ENCODE results near the gene ATP8B4.
"Not testable (repeated sequence)": the region's sequence is repeated elsewhere in the genome, so short reads cannot be mapped to it uniquely, and the experiment has no call there.

Gene ATP8B4, protein sequence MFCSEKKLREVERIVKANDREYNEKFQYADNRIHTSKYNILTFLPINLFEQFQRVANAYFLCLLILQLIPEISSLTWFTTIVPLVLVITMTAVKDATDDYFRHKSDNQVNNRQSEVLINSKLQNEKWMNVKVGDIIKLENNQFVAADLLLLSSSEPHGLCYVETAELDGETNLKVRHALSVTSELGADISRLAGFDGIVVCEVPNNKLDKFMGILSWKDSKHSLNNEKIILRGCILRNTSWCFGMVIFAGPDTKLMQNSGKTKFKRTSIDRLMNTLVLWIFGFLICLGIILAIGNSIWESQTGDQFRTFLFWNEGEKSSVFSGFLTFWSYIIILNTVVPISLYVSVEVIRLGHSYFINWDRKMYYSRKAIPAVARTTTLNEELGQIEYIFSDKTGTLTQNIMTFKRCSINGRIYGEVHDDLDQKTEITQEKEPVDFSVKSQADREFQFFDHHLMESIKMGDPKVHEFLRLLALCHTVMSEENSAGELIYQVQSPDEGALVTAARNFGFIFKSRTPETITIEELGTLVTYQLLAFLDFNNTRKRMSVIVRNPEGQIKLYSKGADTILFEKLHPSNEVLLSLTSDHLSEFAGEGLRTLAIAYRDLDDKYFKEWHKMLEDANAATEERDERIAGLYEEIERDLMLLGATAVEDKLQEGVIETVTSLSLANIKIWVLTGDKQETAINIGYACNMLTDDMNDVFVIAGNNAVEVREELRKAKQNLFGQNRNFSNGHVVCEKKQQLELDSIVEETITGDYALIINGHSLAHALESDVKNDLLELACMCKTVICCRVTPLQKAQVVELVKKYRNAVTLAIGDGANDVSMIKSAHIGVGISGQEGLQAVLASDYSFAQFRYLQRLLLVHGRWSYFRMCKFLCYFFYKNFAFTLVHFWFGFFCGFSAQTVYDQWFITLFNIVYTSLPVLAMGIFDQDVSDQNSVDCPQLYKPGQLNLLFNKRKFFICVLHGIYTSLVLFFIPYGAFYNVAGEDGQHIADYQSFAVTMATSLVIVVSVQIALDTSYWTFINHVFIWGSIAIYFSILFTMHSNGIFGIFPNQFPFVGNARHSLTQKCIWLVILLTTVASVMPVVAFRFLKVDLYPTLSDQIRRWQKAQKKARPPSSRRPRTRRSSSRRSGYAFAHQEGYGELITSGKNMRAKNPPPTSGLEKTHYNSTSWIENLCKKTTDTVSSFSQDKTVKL

DNA sequence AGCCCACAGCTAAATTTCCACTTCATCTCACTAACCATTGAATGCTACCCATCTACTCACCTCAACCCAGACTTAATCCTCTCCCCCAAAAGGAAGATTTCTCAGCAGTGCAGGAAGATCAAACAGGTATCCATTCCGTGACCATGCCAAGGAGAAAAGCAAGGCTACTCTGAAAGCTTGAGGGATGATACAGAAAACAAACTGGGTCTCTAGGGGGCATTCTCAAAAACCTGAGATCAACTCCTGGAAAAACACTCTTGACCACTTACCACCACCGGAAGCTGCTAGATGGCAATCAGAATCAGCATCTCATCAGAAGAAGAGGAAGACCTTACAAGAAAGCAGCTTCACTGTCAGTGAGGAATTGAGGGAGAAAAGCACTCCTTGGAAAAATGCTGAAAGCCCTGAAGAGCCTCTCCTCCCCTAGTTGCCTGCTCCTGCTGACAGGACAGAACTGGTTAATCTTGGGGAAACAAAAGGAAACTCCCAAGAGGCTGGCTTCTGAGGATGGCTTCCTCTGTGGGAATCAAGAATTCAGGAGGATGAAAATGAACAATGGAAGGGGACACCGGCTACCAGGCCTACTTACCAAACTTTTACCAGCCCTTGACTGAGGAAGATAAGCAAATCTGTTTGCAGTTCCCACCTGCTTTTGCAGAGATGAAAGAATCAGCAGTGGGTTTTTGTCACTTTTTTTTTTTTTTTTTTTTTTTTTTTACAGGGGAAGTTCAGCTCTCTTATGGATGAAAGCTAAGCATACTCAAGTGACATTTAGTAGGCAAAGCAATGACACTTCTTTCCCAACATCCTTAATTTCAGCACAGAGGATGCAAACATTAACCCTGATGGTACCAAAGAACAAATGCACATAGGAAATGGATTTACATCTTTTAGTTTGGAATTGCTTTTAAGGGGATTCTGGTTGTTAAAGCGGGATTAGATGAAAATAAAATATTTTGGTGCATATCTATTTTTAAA, at the start of gene ATP8B4:
Gene ATP8B4, minus strand, starts transcription at position 171 of the 978 bp plus-strand sequence. CDS start 12,267 bp downstream, outside the sequence.
- DNase-seq, result no peak

DNA sequence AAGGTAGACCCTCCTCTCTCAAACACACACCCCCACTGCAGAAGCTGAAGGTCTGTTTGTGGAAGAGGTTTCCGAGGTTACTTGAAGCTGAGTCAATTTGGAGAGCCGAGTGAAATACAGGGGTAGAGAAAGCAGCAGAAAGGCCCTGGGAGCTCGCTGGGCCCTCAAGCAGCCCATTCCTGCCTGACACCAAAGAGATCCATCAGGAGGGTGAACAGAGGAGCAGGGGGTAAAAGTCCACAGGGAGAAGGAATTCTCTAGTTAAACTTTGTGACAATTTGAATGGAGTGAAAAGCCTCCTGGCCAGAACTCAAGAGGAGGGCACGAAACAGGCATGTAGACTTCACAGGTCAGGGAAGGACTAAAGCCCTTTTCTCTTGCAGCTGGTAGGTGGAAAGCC, 49.3 kb upstream of the ATP8B4 start:
- DNase-seq, result no peak

DNA sequence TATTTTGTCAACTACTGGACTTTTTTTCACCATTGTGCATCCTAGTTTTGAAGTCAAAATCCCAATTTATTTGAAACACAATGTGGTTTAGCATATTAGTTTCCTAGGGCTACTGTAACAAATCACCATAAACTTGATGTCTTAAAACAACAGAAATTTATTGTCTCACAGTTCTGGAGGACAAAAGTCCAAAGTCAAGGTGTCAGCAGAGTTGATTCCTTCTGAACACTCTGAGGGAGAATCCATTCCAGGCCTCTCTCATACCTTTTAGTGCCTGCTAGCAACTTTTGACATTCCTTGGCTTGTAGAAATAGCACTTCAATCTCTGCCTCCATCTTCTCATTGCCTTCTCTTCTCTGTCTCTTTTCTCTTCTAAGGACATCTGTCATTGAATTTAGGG, 48.1 kb upstream of the ATP8B4 start:
- no peak for DNase-seq

DNA sequence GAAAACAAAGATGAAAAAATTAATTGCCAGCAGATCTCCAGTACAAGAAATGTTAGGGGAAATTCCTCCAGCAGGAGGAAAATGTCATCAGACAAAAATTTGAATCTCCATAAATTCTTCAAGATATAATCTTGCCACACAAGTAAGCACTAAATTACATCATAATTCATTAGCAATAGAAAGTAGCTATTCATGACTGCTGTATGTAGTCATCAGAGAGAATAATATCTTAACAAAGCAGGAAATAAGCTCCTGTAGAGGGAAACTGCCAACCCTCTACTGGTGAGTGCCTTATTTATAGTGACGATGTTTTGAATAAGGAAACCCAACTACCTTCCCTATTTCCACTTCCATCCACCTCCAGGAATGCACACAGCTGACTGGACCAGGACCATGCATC, 47.2 kb upstream of the ATP8B4 start:
- DNase-seq, result no peak

DNA sequence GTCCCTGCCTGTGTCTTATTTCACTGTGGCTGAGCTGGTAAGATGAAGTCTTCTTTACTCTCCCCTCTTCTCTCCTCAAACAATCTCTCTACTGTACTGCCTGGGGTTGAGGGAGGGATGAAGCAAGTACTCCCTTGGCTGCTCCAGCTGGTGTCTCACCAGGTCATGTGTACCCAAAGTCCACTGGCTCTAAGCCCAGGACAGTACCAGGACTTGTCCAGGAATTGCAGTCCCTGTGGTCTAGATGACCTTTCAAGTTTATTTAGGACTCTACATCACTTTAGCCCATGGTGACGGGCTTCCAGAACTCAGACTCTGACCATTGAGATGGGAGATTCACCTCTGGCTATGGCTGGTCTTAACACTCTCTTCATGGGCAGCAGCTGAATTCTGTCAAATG, 45.4 kb upstream of the ATP8B4 start:
- no peak for DNase-seq

DNA sequence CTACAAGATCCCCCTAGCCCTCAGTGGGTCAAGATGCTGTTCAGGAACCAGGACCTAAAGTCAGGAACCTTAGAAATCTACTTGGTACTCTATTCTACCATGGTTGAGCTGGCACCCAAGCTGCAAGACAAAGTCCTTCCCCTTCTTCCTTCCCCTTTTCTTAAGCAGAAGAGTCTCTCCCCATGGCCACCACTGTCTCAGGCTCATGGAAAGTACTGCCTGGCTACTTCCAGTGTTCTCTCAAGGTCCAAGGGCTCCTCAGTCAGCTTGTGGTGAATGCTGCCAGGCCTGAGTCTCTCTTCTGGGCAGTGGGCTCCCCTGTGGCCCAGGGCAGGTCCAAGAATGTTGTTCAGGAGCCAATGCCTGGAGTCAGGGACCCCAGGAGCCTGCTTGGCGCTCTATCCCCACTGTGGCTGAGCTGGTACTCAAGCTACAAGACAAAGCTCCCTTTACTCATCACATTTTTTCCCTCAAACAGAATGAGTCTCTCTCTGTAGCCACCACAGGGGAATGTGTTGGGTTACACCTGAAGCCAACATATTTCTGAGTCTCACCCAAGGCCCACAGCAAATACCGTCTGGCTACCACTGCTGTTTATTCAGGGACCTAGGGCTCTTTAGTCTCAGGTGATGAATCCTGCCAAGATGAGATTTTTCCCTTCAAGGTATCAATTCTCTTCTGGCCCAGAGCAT, 44.8 kb upstream of the ATP8B4 start:
- DNase-seq, result no peak

DNA sequence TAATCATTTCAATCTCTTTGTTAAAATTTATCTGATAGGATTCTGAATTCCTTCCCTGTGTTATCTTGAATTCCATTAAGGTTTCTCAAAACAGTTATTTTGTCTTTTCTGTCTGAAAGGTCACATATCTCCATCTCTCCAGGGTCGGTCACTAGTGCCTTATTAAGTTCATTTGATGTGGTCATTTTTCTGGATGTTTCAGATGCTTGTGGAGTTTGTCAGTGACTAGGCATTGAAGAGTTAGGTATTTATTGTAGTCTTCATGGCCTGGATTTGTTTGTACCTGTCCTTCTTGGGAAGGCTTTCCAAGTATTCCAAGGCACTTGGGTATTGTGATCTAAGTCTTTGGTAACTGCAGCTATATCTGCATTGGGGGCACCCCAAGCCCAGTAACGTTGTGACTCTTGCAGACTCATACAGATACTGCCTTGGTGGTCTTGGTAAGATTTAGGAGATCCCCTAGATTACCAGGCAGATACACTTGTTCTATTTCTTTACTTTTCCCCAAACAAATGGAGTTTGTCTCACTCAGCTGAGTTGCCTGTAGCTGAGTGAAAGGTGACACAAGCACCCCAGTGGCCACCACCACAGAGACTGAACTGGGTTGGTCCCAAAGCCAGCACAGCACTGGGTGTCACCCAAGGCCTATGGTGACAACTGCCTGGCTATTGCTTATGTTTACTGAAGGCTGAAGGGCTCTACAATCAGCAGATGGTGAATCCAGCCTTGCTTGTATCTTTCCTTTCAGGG, 44.1 kb upstream of the ATP8B4 start:
- no peak for DNase-seq

DNA sequence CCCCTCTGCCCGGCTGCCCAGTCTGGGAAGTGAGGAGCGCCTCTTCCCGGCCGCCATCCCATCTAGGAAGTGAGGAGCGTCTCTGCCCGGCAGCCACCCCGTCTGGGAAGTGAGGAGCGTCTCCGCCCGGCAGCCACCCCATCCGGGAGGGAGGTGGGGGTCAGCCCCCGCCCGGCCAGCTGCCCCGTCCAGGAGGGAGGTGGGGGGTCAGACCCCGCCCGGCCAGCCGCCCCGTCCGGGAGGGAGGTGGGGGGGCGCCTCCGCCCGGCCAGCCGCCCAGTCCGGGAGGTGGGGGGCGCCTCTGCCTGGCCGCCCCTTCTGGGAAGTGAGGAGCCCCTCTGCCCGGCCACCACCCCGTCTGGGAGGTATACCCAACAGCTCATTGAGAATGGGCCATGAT, 39.2 kb upstream of the ATP8B4 start:
- DNase-seq, result not testable (repeated sequence)

DNA sequence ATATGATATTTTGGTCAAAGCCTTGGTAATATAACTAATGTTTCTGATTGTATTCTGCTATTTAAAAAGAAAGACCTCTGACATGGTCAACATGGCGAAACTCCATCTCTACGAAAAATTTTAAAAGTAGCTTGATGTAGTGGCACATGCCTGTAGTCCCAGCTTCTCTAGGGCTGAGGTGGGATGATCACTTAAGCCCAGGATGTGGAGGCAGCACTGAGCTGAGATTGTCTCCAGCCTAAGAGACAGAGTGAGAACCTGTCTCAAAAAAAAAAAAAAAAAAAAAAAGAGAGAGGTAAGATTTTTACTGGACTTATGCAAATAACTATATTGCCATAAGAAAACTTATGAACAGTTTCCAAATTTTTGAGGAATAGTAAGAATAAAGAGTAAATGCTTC, 32.4 kb upstream of the ATP8B4 start:
- no peak for DNase-seq

DNA sequence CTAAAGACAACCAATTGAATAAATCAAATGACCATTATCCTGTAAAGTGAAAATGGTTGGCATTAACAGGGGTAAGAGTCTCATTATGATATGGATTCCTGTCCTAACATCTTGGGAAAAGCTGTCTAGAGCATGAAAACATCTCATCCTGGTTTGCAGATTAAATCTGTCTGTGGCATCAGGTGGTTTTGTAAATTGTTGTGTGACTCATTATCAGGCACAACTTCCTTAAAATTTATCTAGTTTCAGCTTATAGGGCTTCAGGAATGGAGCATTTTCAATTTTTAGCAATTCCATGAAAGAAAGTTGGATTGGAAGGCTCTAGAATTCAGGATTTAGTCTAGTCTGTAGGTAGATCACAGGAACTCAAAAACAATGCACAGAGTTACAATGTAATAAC, 31.8 kb upstream of the ATP8B4 start:
- DNase-seq, result no peak

DNA sequence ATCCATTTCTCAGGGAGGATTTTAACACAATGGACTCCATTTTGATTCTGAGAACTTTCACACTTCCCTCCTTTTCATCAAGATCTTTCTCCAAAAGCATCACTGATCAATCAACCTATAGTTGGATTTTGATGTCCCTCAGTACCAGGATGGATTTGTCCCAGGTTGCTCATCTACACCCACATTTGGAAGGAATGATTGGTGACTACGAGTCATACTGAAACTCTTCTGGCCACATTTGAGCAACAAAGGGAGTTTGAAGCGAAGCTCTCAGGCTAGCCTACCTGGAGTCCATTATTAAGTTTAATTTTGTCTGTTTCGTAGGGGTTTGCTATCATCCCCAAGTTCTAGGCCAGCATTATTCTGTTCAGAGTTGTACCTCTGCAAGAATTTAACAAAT, 31.3 kb upstream of the ATP8B4 start:
- DNase-seq, result no peak

DNA sequence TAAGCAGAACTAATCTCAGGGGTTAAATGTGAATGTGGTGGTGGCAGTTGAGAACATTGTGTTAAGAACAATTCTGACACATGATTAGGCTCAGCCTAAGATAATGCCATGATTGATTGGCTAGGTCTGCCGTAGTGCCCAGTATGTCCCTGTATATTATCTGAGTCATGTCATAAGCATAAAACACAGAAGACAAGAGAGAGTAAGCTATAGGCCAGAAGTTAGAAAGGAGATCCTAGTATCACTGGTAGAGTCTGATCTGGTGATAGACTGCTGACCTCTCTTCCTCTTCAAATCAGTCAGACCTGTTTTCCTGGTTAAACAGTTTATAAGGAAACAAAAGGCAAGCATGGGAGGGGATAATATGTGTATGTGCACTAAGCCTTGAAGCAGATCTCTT, 30.1 kb upstream of the ATP8B4 start:
- DNase-seq, result no peak

DNA sequence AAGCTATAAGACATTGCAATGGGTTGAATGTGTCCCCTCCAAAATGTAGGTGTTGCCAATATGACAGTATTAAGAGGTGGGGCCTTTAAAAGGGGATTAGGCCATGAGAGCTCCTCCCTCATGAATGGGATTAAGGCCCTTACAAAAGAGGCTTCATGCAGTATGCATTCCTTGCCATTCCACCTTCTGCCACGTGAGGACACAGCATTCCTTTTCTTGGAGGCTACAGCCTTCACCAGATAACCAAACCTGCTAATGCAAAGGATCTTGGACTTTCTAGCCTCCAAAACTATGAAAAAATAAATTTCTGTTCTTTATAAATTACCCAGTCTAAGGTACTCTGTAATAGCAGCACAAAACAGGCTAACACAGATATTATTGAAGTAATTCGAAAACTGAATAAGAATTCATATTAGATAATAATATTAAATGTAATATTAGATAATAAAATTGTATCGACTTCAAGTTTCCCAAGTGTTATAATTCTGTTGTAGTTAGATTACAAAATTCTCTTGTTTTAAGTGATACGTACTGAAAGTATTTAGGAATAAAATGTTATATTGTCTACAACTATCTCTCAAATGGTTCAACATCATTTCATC, 29.4 kb upstream of the ATP8B4 start:
- DNase-seq, result no peak

DNA sequence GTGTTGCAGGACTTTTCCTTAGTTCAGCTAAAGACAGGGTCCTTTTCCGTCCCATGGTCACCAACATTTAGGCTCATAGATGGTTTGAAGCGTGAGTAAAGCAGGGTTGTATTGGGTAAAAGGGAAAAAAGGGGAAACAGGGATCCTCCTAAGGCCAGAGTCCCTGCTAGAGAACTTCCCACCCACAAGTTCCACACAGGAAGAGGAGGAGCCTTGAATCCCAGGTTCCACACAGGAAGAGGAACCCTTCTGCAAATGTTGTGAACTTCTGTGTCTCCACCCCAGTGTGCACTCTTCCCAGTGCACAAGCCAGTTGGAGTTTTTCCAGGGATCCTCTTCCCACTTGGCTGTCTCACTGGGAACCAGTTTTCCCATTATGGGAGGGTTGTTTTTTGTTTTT, 27.6 kb upstream of the ATP8B4 start:
- no peak for DNase-seq

DNA sequence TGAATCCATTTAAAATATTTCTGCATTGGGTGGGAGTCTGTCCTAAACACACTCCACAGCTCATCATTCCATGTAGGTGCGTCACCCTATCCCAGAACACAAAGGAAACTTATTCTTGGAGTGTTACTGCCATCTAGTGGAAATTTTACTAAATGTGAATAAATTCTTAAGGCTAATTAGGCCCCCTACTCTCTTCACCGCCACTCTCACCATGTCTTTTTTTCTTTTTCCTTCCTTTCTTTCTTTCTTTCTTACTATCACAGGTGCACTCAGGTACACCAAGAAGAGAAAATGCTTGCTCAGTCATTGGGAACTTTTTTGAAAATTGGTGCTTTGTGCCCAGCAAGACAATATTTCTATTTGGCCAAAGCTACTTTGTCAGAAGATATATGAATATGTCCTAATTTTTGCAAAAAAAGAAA, 26.4 kb upstream of the ATP8B4 start:
- DNase-seq, result no peak

DNA sequence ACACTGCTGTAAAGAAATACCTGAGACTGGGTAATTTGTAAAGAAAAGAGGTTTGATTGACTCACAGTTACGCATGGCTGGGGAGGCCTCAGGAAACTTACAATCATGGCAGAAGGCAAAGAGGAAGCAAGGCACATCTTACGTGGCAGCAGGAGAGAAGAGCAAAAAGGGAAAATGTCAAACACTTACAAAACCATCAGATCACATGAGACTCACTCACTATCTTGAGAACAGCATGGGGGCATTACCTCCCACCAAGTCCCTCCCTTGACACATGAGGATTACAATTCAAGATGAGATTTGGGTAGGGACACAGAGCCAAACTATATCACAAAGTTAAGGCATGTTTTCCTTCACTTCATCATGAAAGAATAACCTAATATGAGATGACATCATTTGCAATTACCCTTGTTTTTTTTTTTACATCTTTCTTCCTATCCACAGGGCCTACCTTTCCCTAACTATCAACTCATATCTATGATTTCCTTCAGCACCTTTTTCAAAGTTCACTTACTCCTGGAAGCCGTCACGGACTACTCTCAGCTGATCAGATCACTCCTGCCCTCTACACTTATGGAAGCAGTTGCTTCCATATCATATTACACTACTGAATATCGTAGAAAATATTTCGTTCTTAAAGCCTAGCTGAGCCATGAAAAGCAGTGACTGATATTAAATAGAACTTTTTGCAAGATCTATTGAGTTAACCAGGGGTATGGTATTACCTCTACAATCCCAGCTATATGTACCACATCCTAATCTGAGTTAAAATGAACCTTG, 25.5 kb upstream of the ATP8B4 start:
- no peak for DNase-seq

DNA sequence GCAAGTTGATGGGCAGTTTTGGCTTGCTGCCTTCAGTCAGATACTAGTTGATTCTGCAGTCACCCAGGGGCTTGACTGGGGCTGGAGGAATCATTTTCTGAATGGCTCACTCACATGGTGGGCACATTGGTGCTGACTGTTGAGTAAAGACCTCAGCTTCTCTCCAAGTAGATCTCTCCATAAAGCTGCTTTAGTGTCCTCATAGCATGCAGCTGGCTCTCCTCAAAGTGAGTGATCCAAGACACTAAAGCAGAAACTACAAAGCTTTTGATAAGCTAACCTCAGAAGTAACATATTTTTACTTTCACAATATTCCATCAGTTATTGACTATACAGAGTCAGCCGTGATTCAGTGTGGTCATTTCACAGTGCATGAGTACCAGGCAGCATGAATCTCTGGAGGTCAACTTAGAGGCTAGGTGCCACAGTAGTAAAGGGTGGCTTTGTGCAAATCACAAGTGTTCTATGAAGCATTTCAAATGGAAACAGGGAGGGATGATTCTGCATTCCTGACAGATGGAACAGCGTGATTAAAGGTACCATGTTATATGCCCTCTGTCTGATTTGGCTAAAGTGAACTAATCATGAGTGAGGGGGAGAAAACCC, 24.3 kb upstream of the ATP8B4 start:
- no peak for DNase-seq

DNA sequence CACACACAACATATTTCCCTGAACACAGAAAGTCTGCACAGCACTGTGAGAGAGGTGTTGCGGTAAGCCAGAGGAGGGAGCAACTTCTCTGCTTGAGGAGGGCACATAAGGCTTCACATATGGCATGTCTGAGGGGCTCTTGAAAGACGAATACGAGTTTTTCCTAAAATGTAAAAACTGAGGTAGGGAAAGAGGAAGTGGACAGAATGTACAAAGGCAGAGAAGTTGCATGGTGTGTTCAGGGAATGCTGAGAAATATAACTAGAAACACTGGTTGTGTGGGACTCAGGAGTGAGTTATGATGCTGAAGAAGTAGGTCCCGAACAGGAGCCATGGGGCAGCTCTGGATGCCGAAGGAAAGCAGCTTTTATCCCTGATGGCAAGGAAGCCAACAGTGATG, 22.8 kb upstream of the ATP8B4 start:
- no peak for DNase-seq

DNA sequence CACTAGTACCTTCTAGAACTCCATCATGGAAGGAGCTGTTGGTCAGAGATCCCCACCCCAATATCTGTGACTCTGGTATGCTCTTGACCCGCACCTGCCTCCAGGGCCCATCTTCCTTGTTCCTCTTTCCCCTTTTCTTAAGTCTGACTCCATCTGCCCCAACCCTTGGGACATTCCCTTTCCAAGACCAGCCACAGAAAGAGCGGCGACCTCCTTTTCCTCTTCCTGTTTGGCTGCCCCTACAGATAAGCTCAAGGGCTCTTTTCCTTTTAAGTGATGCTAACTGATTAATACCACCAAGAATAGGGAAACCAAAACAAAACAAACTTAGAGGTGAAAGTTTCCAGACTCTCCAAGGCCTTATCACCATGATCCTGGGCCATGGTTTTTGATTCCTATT, 21.9 kb upstream of the ATP8B4 start:
- no peak for DNase-seq
